Stomach (tissue), 9 donors: Measurements from ENCODE around the gene KCNK16. TPM values are rescaled to one million over a fixed set of nuclear protein-coding genes. Genes with fewer than 3 reads are reported as not detected.
A peak's percentile ranks its signal among the peaks of the same experiment; 100 is the strongest.

Experiments
- DNase-seq, 2 donors: peaks; one replicate each; pipeline versions ENCODE4 v3.0.0 to v3.0.0-alpha.2; 2013 to 2019
- H3K27ac ChIP-seq, 5 donors: fragments of 200-600 bp in 4 of 5; sonication (generic) in 4 of 5; one replicate each; pipeline ENCODE4 v1.5.1; 2013 to 2019; ENCODE audit warnings: mild to moderate bottlenecking in 1 of 5, moderate library complexity in 1 of 5
- H3K27me3 ChIP-seq, 3 donors: fragments of 200-600 bp; sonication (generic); one replicate each; pipeline ENCODE4 v1.5.1; 2017 to 2019; ENCODE audit warnings: mixed run types in 1 of 3
- H3K36me3 ChIP-seq, 4 donors: fragments of 200-600 bp; sonication (generic); 1 replicate in 3 of 4; 2 replicates in 1 of 4; pipeline ENCODE4 v1.5.1; 2016 to 2019
- H3K4me1 ChIP-seq, 4 donors: fragments of 200-600 bp; sonication (generic); one replicate each; pipeline ENCODE4 v1.5.1; 2016 to 2019
- H3K4me3 ChIP-seq, 4 donors: fragments of 200-600 bp; sonication (generic) in 3 of 4; one replicate each; pipeline ENCODE4 v1.5.1; 2016 to 2019; ENCODE audit warnings: mild to moderate bottlenecking in 1 of 4
- H3K9me3 ChIP-seq, 4 donors: fragments of 200-600 bp; sonication (generic); one replicate each; pipeline ENCODE4 v1.5.1; 2016 to 2019
- EP300 ChIP-seq: sonication (generic); formaldehyde crosslinking; IDR thresholded peaks from one replicate; pipeline ENCODE4 v1.6.1; 2017; ENCODE audit warnings: antibody characterized with exemption
- POLR2A ChIP-seq, 4 donors: fragments of 450-650 bp; IDR thresholded peaks; one replicate each; pipeline ENCODE4 v1.6.1; 2016; ENCODE audit warnings: antibody characterized with exemption in 4 of 4, control low read depth in 2 of 4, mild to moderate bottlenecking in 1 of 4, moderate library complexity in 1 of 4
- POLR2AphosphoS5 ChIP-seq, 3 donors: sonication (generic); formaldehyde crosslinking; IDR thresholded peaks; one replicate each; pipeline ENCODE4 v1.6.1; 2016; ENCODE audit warnings: antibody characterized with exemption in 3 of 3
- WGBS, 5 donors: extraction: QIAGEN DNeasy Blood & Tissue Kit in 3 of 5; methylation state at CpG; one replicate each; pipeline versions ENCODE4 v1.1.5 to v1.1.7; 2013 to 2018; 5-methylcytosine and 5-hydroxymethylcytosine counted together
- intact Hi-C: fragments of 100-400 bp; cut with DNase I; formaldehyde crosslinking; loops from one replicate; pipeline ENCODE4 v1.15.1; 2023; ENCODE audit warnings: low total_unique reads
- polyA plus RNA-seq, 3 donors: library from polyadenylated mRNA; stranded (reverse); fragments of 200-250 nt; gene quantifications; one replicate each; pipeline ENCODE4 v1.2.3, GENCODE V29; 2013
- total RNA-seq, 5 donors: library from RNA; depleted of rRNA; stranded (reverse); fragments of >200 nt; gene quantifications; one replicate each; pipeline versions ENCODE4 v1.1.0 to v1.2.3, GENCODE V29; 2014 to 2016
- TF ChIP-seq, protein P1 (sequence below), 7 experiments: fragments of 450-650 bp in 4 of 7; fragments of 200-600 bp in 3 of 7; sonication (generic) in 3 of 7; IDR thresholded peaks; one replicate each; pipeline ENCODE4 v1.5.1; 2016 to 2019; ENCODE audit warnings: antibody characterized with exemption in 7 of 7, control low read depth in 2 of 7, mild to moderate bottlenecking in 1 of 7
- donor health status: healthy with polysubstance abuse.
- donor health status: Bipolar disorder and iron deficiency.
- donor health status: healthy.

The KCNK16 gene
- total and polyA plus RNA-seq, 8 donors, result 0.37 to 0.73 TPM; not detected in 6

DNA sequence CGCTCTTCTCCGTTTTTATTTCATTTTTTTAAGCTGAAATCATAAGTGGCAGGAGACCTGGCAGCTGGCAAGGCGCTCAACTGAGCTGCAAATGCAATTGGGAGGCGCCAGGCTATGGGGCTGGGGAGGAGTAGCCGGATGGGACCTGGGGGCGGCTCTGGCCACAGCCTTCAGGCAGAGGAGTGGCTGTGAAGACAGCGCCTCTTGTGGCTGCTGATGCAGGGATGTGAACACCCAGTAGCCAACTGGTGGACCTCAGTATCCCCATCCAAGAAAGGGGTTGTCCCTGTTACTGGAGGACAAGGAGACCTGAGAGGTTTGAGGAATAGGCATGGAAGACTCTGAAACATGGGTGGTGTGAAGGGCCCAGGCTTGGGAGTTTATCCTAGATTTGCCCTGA, 20.9 kb downstream of the KCNK16 start:
- Histone ChIP-seq H3K4me1 (peaks cover 0 to 15% (median 6%) of the 10 kb centered on the region in 4 donors), H3K36me3 (no peaks in the 10 kb centered on the region), H3K27me3 (peaks cover 0 to 11% (median 0%) of the 10 kb centered on the region in 3 donors), H3K9me3 (no peaks in the 10 kb centered on the region), H3K27ac (no peak overlapping the region), H3K4me3 (no peak overlapping the region)
- TF ChIP-seq, protein P1, sequence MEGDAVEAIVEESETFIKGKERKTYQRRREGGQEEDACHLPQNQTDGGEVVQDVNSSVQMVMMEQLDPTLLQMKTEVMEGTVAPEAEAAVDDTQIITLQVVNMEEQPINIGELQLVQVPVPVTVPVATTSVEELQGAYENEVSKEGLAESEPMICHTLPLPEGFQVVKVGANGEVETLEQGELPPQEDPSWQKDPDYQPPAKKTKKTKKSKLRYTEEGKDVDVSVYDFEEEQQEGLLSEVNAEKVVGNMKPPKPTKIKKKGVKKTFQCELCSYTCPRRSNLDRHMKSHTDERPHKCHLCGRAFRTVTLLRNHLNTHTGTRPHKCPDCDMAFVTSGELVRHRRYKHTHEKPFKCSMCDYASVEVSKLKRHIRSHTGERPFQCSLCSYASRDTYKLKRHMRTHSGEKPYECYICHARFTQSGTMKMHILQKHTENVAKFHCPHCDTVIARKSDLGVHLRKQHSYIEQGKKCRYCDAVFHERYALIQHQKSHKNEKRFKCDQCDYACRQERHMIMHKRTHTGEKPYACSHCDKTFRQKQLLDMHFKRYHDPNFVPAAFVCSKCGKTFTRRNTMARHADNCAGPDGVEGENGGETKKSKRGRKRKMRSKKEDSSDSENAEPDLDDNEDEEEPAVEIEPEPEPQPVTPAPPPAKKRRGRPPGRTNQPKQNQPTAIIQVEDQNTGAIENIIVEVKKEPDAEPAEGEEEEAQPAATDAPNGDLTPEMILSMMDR (IDR thresholded peaks at IDR 0.05), result no peak
- no peak for TF ChIP-seq POLR2A (IDR thresholded peaks at IDR 0.05)
- TF ChIP-seq POLR2AphosphoS5 (IDR thresholded peaks at IDR 0.05), result no peak
- TF ChIP-seq EP300, result no peak
- intact Hi-C loops, result loop anchor here (5.0 to 10.0 kb wide), 2 partner anchors 134 to 427 kb away; no protein-coding TSS in a partner anchor
- peak in 1 of 2 donors; percentile 54 for DNase-seq
- 65 to 89% (median 84%) methylated on average over 4 to 7 of the region's 7 CpGs for WGBS, 5 donors

DNA sequence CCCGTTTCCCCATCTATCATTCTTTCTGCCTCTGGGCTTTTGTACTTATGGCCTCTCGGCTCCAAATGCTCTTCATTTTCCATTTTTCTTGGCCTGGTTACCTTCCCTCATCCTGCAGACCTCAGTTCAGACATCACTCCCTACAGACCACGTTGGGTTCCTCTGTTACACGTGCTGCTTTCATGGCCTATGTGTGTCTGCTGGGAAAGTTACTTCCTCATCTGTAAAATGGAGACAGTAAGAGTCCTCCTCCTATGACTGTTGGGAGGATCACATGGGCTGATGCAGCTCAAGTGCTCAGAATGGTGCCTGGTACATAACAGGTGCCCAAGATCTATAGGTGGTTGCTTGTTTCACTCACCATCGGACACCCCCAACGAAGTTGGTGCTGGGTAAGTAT, 21.8 kb downstream of the KCNK16 start:
- H3K4me3 ChIP-seq, result no peak overlapping the region
- intact Hi-C loops, result loop anchor here (5.0 to 10.0 kb wide), 2 partner anchors 133 to 426 kb away; no protein-coding TSS in a partner anchor
- no peaks in the 10 kb centered on the region for H3K9me3 ChIP-seq
- 85 to 95% (median 91%) methylated on average over 6 of the region's 6 CpGs for WGBS, 5 donors
- peaks cover 0 to 18% (median 7%) of the 10 kb centered on the region in 4 donors for H3K4me1 ChIP-seq
- no peaks in the 10 kb centered on the region for H3K36me3 ChIP-seq
- no peak overlapping the region for H3K27ac ChIP-seq
- DNase-seq, result no peak
- TF ChIP-seq POLR2A (IDR thresholded peaks at IDR 0.05), result no peak
- no peak for TF ChIP-seq POLR2AphosphoS5 (IDR thresholded peaks at IDR 0.05)
- no peak for TF ChIP-seq EP300
- TF ChIP-seq, protein P1 (IDR thresholded peaks at IDR 0.05), result no peak
- H3K27me3 ChIP-seq, result peaks cover 0 to 11% (median 0%) of the 10 kb centered on the region in 3 donors

DNA sequence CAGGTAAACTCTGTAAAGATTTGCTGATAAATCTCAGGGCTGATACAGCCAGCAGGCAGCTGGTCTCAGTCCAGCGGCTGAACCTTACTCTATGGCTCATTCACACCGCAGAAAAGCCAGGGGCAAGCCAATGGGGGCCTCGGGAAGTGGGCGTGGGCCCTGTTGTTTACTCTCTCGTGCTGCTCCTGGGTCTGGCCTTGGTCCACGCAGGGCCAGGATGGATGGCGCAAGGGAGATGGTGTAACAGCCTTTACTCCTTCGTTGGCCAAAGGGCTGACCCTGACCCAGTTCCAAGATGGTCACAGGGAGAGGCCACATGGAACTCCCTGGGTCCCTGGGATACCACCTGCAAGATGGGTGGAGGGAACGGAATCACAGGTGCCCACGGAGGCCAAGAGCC, 24.4 kb downstream of the KCNK16 start:
- TF ChIP-seq POLR2AphosphoS5 (IDR thresholded peaks at IDR 0.05) (no peak), EP300 (no peak), POLR2A (IDR thresholded peaks at IDR 0.05) (no peak)
- TF ChIP-seq, protein P1 (IDR thresholded peaks at IDR 0.05), result no peak
- no peak overlapping the region for H3K4me3 ChIP-seq
- intact Hi-C loops, result no loop called here
- H3K36me3 ChIP-seq, result no peaks in the 10 kb centered on the region
- WGBS, 5 donors, result 16 to 54% (median 34%) methylated on average over 4 to 10 of the region's 10 CpGs
- H3K9me3 ChIP-seq, result no peaks in the 10 kb centered on the region
- peaks cover 0 to 19% (median 7%) of the 10 kb centered on the region in 4 donors for H3K4me1 ChIP-seq
- peaks cover 0 to 14% (median 0%) of the 10 kb centered on the region in 3 donors for H3K27me3 ChIP-seq
- peak; percentile 36 to 39 for DNase-seq
- no peak overlapping the region for H3K27ac ChIP-seq

DNA sequence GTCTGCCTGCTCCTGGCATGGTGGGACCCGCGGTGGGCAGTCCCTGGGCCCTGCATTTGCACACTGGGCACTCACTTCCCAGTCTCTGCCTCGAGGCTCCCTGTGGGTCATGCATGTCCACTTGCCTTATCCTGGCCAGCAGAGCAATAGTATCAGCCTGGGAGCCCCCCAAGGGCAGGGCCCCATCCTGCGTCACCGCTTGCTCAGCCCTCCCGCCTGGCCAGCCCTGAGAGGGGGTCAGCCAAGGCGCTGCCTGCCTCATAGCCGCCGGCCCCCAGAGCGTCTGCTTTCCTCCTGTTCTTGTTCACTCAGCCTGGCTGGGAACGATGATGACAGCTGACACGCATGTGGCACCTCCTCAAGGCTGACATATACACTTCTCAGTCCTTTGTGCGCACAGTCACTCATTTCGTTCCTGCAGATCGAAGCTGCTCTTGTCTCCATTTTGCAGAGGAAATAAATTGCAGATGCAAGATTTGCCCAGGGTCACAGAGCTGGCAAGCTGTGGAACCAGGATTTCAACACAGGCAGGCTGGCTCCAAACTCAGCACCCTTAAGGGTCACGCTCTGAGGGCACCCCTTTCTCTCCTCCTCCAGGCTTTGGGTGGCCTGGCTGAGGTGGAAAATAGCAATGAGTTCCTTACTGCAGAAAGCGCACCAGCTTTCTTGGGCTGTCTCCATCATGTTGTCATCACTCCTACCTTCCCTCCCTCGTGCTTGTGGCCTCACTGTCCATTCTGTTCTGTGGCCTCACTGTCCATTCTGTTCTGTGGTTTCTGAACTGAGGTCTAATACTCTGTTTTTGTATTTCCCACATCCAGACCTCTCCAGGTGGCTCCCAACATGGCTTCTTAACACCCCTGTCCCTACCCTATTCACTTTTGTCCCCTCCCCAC, 25.5 kb downstream of the KCNK16 start:
- Histone ChIP-seq H3K9me3 (no peaks in the 10 kb centered on the region), H3K4me3 (no peak overlapping the region), H3K4me1 (peaks cover 0 to 15% (median 5%) of the 10 kb centered on the region in 4 donors), H3K36me3 (no peaks in the 10 kb centered on the region), H3K27me3 (peaks cover 0 to 14% (median 0%) of the 10 kb centered on the region in 3 donors), H3K27ac (peak overlapping the region in 1 of 5 donors; percentile 34)
- TF ChIP-seq EP300, result no peak
- TF ChIP-seq POLR2A (IDR thresholded peaks at IDR 0.05), result no peak
- TF ChIP-seq, protein P1 (IDR thresholded peaks at IDR 0.05), result no peak
- no peak for TF ChIP-seq POLR2AphosphoS5 (IDR thresholded peaks at IDR 0.05)
- DNase-seq, result peak in 1 of 2 donors; percentile 72
- 67 to 84% (median 76%) methylated on average over 14 to 18 of the region's 18 CpGs for WGBS, 5 donors
- intact Hi-C loops, result no loop called here
